Trophoblast cell (in vitro differentiated cells and primary cell): ENCODE measurements around the gene RPS6KA1.

Source experiments
- DNase-seq, 2 donors: peaks; one replicate each; pipeline ENCODE4 v3.0.0-alpha.2; 2016
- H2AFZ ChIP-seq: 2 replicates; pipeline ENCODE4 v1.6.1; 2013; ENCODE audit warnings: low read length, moderate library complexity, mild to moderate bottlenecking; ENCODE audit not compliant: insufficient read depth, poor library complexity
- H2AK5ac ChIP-seq: 2 replicates; pipeline ENCODE4 v1.6.1; 2013; ENCODE audit warnings: mild to moderate bottlenecking, low read length
- H2BK120ac ChIP-seq: 2 replicates; pipeline ENCODE4 v1.6.1; 2013; ENCODE audit warnings: low read length, mild to moderate bottlenecking, moderate library complexity; ENCODE audit not compliant: insufficient read depth, poor library complexity
- H2BK12ac ChIP-seq: 2 replicates; pipeline ENCODE4 v1.6.1; 2013; ENCODE audit warnings: mild to moderate bottlenecking, low read length, moderate library complexity
- H2BK5ac ChIP-seq: 2 replicates; pipeline ENCODE4 v1.6.1; 2013; ENCODE audit warnings: low read length, low read depth, moderate library complexity, mild to moderate bottlenecking; ENCODE audit not compliant: poor library complexity
- H3K14ac ChIP-seq: 2 replicates; pipeline ENCODE4 v1.6.1; 2013; ENCODE audit warnings: mild to moderate bottlenecking, low read length
- H3K18ac ChIP-seq: 2 replicates; pipeline ENCODE4 v1.6.1; 2013; ENCODE audit warnings: mild to moderate bottlenecking, low read length
- H3K23ac ChIP-seq: 2 replicates; pipeline ENCODE4 v1.6.1; 2013; ENCODE audit warnings: low read length
- H3K27ac ChIP-seq: 2 replicates; pipeline ENCODE4 v1.5.1; 2013; ENCODE audit warnings: low read depth, mild to moderate bottlenecking, inconsistent platforms, low read length, moderate library complexity
- H3K27me3 ChIP-seq: 2 replicates; pipeline ENCODE4 v1.6.1; 2013; ENCODE audit warnings: inconsistent platforms, mild to moderate bottlenecking, low read length, moderate library complexity; ENCODE audit not compliant: insufficient read depth
- H3K36me3 ChIP-seq, 2 experiments: 1 replicate in 1 of 2; 2 replicates in 1 of 2; pipeline ENCODE4 v1.6.1; 2013; ENCODE audit warnings: low read length in 2 of 2, mild to moderate bottlenecking in 2 of 2, moderate library complexity in 1 of 2; ENCODE audit not compliant: insufficient read depth in 2 of 2, control insufficient read depth in 1 of 2
- H3K4ac ChIP-seq: 2 replicates; pipeline ENCODE4 v1.6.1; 2013; ENCODE audit warnings: low read depth, mild to moderate bottlenecking, low read length, moderate library complexity
- H3K4me1 ChIP-seq, 2 experiments: 1 replicate in 1 of 2; 2 replicates in 1 of 2; pipeline ENCODE4 v1.6.1; 2013; ENCODE audit warnings: low read length in 2 of 2, mild to moderate bottlenecking in 2 of 2, moderate library complexity in 1 of 2; ENCODE audit not compliant: insufficient read depth in 2 of 2, control insufficient read depth in 1 of 2
- H3K4me2 ChIP-seq: 2 replicates; pipeline ENCODE4 v1.6.1; 2013; ENCODE audit warnings: inconsistent platforms, mild to moderate bottlenecking, low read length, moderate library complexity
- H3K4me3 ChIP-seq: 2 replicates; pipeline ENCODE4 v1.5.1; 2013; ENCODE audit warnings: mild to moderate bottlenecking, low read depth, low read length, inconsistent platforms
- H3K79me1 ChIP-seq: one replicate; pipeline ENCODE4 v1.6.1; 2013; ENCODE audit warnings: low read length
- H3K79me2 ChIP-seq: 2 replicates; pipeline ENCODE4 v1.6.1; 2013; ENCODE audit warnings: low read length, mild to moderate bottlenecking; ENCODE audit not compliant: control insufficient read depth, insufficient read depth, poor library complexity
- H3K9ac ChIP-seq: 2 replicates; pipeline ENCODE4 v1.6.1; 2013; ENCODE audit warnings: mild to moderate bottlenecking, low read length
- H3K9me3 ChIP-seq: 2 replicates; pipeline ENCODE4 v1.6.1; 2013; ENCODE audit warnings: low read depth, mild to moderate bottlenecking, control low read depth, inconsistent platforms, low read length; ENCODE audit not compliant: insufficient read depth
- H4K12ac ChIP-seq: 2 replicates; pipeline ENCODE4 v1.6.1; 2013; ENCODE audit warnings: low read depth, mild to moderate bottlenecking, low read length, moderate library complexity
- H4K8ac ChIP-seq: 2 replicates; pipeline ENCODE4 v1.6.1; 2013; ENCODE audit warnings: low read depth, mild to moderate bottlenecking, low read length, moderate library complexity
- H4K91ac ChIP-seq: one replicate; pipeline ENCODE4 v1.6.1; 2013; ENCODE audit warnings: low read depth, mild to moderate bottlenecking, low read length, moderate library complexity
- WGBS: extraction: QIAGEN DNeasy Blood & Tissue Kit; methylation state at CpG from one replicate; pipeline ENCODE4 v1.1.7; 2013; ENCODE audit warnings: missing lambda C conversion rate; ENCODE audit not compliant: insufficient read length, insufficient coverage; ENCODE audit errors: extremely low coverage; 5-methylcytosine and 5-hydroxymethylcytosine counted together

The RPS6KA1 gene

DNA sequence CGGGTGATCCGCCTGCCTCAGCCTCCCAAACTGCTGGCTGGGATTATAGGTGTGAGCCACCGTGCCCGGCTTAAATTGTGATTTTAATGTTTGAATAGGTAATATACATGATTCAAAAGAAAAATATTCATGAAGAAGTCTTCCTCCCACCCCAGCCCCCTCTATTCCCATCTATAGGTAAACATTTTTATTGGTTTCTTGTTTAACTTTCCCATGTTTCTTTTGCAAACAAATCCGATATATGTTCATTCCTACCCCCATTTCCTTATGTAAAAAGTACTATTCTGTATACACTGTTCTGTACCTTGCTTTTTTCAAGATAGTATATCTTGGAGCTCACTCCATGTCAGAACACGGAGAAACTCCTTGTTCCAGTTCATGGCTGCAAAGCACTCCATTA, 23.2 kb downstream of the RPS6KA1 start:
- no CpG with 5 or more reads among the region's 6 CpGs for WGBS
- H3K14ac ChIP-seq = no peak overlapping the region
- DNase-seq = no peak
- no peaks in the 10 kb centered on the region for H3K4me1 ChIP-seq
- H3K4ac ChIP-seq = no peak overlapping the region
- H2BK5ac ChIP-seq = no peak overlapping the region
- H3K36me3 ChIP-seq = peaks cover 25 to 34% of the 10 kb centered on the region in 2 experiments
- no peaks in the 10 kb centered on the region for H3K79me2 ChIP-seq
- H3K23ac ChIP-seq = no peak overlapping the region
- no peak overlapping the region for H4K8ac ChIP-seq
- no peak overlapping the region for H2BK120ac ChIP-seq
- no peak overlapping the region for H4K12ac ChIP-seq
- H3K4me3 ChIP-seq = no peak overlapping the region
- H3K9ac ChIP-seq = no peak overlapping the region
- no peak overlapping the region for H2BK12ac ChIP-seq
- no peak overlapping the region for H3K4me2 ChIP-seq
- H4K91ac ChIP-seq = no peak overlapping the region
- no peak overlapping the region for H2AK5ac ChIP-seq
- no peaks in the 10 kb centered on the region for H3K27me3 ChIP-seq
- no peaks in the 10 kb centered on the region for H3K9me3 ChIP-seq
- no peaks in the 10 kb centered on the region for H3K79me1 ChIP-seq
- H2AFZ ChIP-seq = no peak overlapping the region
- no peak overlapping the region for H3K27ac ChIP-seq
- H3K18ac ChIP-seq = no peak overlapping the region

DNA sequence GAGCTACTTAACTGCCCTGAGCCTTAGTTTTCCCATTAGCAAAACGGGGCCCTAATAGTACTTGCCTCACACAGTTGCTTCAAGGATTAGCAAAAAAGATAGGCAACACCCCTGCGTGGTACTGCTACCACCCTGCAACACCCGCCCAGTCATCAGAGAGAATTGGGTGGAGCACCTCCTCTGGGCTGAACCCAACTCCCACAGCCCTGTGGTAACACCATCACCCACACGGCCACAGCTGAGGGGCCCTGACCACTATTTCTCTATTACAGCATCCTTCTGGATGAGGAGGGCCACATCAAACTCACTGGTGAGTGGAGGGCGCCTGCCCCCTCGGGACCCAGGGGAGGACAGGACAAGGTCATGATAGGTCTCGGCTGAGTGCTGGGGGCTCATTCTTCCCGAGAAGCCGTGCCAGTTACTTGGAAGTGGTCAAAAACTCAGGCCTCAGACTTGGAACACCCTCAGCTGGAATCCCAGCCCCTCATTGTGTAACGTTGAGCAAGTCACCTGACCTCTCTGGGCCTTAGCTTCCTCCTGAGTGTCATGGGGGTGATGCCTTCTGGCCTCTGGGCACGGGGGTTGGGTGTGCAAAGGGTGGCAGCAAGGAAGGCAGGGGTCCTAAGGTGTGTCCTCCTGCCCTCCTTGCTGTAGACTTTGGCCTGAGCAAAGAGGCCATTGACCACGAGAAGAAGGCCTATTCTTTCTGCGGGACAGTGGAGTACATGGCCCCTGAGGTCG, 24.6 kb downstream of the RPS6KA1 start:
- WGBS = no CpG with 5 or more reads among the region's 14 CpGs

DNA sequence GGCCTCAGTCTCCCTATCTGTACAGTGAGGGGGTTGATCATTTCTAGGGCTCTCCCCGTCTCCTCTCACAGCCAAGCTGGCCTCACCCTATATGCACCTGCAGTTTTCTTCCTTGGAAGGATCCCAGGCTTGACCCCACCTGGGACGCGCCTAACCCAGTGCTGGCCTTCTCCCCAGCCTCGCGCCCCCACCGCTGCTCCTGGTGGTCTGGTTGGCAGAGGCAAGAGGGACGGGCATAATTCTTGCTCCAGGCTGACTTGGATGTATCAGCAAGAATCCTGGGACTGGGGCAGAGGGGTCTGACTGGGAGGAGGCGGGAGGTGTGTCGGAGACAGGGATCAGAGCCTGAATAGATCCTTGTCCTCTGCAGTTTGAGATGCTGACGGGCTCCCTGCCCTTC, 25.2 kb downstream of the RPS6KA1 start:
- H3K79me1 ChIP-seq = no peaks in the 10 kb centered on the region
- no peak overlapping the region for H3K27ac ChIP-seq
- no peak overlapping the region for H2AK5ac ChIP-seq
- H3K9ac ChIP-seq = no peak overlapping the region
- H4K91ac ChIP-seq = no peak overlapping the region
- no peak overlapping the region for H2AFZ ChIP-seq
- no peak overlapping the region for H3K23ac ChIP-seq
- no peak overlapping the region for H4K8ac ChIP-seq
- whole genome bisulfite sequencing = no CpG with 5 or more reads among the region's 10 CpGs
- H3K4me2 ChIP-seq = no peak overlapping the region
- H2BK120ac ChIP-seq = no peak overlapping the region
- H3K27me3 ChIP-seq = no peaks in the 10 kb centered on the region
- no peaks in the 10 kb centered on the region for H3K9me3 ChIP-seq
- no peak for DNase-seq
- H3K4me1 ChIP-seq = no peaks in the 10 kb centered on the region
- H3K36me3 ChIP-seq = peaks cover 33 to 48% of the 10 kb centered on the region in 2 experiments
- H3K4me3 ChIP-seq = no peak overlapping the region
- no peak overlapping the region for H3K4ac ChIP-seq
- H2BK5ac ChIP-seq = no peak overlapping the region
- H3K79me2 ChIP-seq = no peaks in the 10 kb centered on the region
- no peak overlapping the region for H2BK12ac ChIP-seq
- no peak overlapping the region for H4K12ac ChIP-seq
- no peak overlapping the region for H3K18ac ChIP-seq
- no peak overlapping the region for H3K14ac ChIP-seq

More for the DNA sequence above, 24.6 kb downstream of the RPS6KA1 start:
- no peak overlapping the region for H3K14ac ChIP-seq
- H3K18ac ChIP-seq = no peak overlapping the region
- no peak overlapping the region for H3K4ac ChIP-seq
- no peak overlapping the region for H3K23ac ChIP-seq
- H3K4me2 ChIP-seq = no peak overlapping the region
- no peaks in the 10 kb centered on the region for H3K4me1 ChIP-seq
- no peak overlapping the region for H3K4me3 ChIP-seq
- no peak for DNase-seq
- H4K91ac ChIP-seq = no peak overlapping the region
- no peak overlapping the region for H2AK5ac ChIP-seq
- H3K79me1 ChIP-seq = no peaks in the 10 kb centered on the region
- H4K8ac ChIP-seq = no peak overlapping the region
- H3K9me3 ChIP-seq = no peaks in the 10 kb centered on the region
- H2BK12ac ChIP-seq = no peak overlapping the region
- H3K27me3 ChIP-seq = no peaks in the 10 kb centered on the region
- H2AFZ ChIP-seq = no peak overlapping the region
- H3K27ac ChIP-seq = no peak overlapping the region
- H3K79me2 ChIP-seq = no peaks in the 10 kb centered on the region
- H4K12ac ChIP-seq = no peak overlapping the region
- no peak overlapping the region for H2BK5ac ChIP-seq
- H3K36me3 ChIP-seq = peaks cover 33 to 46% of the 10 kb centered on the region in 2 experiments
- no peak overlapping the region for H2BK120ac ChIP-seq
- H3K9ac ChIP-seq = no peak overlapping the region

DNA sequence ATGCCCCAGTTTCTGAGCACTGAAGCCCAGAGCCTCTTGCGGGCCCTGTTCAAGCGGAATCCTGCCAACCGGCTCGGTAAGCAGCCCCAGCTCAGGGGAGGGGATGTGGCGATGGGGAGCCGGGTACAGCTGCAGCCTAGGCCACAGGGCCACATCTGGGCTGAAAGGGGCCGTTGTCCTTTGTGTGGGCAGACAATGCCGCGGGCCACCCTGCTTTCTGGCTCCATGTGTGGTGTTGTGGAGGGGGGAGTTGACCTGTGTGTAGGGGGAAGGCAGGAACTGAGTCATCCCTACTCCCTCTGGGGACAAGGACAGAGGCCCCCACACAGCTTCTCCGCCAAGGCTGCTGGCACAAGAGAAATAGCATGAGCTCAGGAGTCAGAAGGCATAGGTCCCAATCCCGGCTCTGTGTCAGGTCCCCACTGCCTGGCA, 26.0 kb downstream of the RPS6KA1 start:
- no peaks in the 10 kb centered on the region for H3K79me2 ChIP-seq

More for the DNA sequence above, 26.0 kb downstream of the RPS6KA1 start:
- WGBS = no CpG with 5 or more reads among the region's 11 CpGs
- Histone ChIP-seq H3K4me3 (no peak overlapping the region), H2BK5ac (no peak overlapping the region), H3K36me3 (peaks cover 38 to 55% of the 10 kb centered on the region in 2 experiments), H2AK5ac (no peak overlapping the region), H3K18ac (no peak overlapping the region), H3K4ac (no peak overlapping the region), H2BK120ac (no peak overlapping the region), H2BK12ac (no peak overlapping the region), H3K27ac (no peak overlapping the region), H3K4me2 (no peak overlapping the region), H4K91ac (no peak overlapping the region), H2AFZ (no peak overlapping the region), H4K8ac (no peak overlapping the region), H3K23ac (no peak overlapping the region), H3K4me1 (no peaks in the 10 kb centered on the region), H3K14ac (no peak overlapping the region), H3K79me1 (no peaks in the 10 kb centered on the region), H3K27me3 (no peaks in the 10 kb centered on the region), H4K12ac (no peak overlapping the region), H3K9me3 (no peaks in the 10 kb centered on the region), H3K9ac (no peak overlapping the region)
- DNase-seq = no peak
